Stimulated activated CD4-positive, alpha-beta T cell treated with anti-CD3 and anti-CD28 coated beads, Interleukin-15, amount 100 ng/mL, for 1 hour (primary cell): ENCODE measurements around the gene FCF1.

Source experiments
- DNase-seq, 2 donors: peaks; one replicate each; pipeline ENCODE4 v3.0.0-alpha.2; 2020; ENCODE audit warnings: low read depth in 1 of 2, low spot score in 1 of 2

The FCF1 gene, protein sequence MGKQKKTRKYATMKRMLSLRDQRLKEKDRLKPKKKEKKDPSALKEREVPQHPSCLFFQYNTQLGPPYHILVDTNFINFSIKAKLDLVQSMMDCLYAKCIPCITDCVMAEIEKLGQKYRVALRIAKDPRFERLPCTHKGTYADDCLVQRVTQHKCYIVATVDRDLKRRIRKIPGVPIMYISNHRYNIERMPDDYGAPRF

GRCh38 chr14:74712499-74713394 is at the start of gene FCF1, which contains the start of gene AREL1:
FCF1 (plus strand) TSS chr14:74713144; CDS start chr14:74713198, 54 bp downstream.
AREL1 (minus strand) TSS chr14:74713080; CDS start chr14:74685615, 27,465 bp downstream.
- DNase-seq, result peak; percentile 45 to 54

DNA sequence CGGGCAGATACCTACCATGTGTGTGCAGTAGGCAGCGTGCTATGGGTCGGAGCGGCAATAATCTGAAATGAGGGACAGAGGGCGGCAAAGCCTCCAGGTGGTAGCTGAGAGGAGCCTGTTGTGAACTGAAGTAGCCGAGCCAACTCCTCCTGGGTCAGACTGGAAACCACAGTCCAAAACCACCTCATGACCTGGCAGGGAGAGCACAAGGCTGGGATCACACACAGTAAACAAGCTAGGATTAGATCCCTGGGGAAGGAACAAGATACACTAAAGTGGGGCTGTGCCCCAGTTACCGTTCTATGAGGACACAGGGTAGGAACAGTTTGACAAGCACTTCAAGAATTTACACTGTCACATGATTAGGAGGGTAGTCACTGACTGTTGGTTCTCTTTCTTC is 49.1 kb upstream of the FCF1 start:
- no peak for DNase-seq

GRCh38 chr14:74664717-74665116 is 48.2 kb upstream of the FCF1 start:
- no peak for DNase-seq

DNA sequence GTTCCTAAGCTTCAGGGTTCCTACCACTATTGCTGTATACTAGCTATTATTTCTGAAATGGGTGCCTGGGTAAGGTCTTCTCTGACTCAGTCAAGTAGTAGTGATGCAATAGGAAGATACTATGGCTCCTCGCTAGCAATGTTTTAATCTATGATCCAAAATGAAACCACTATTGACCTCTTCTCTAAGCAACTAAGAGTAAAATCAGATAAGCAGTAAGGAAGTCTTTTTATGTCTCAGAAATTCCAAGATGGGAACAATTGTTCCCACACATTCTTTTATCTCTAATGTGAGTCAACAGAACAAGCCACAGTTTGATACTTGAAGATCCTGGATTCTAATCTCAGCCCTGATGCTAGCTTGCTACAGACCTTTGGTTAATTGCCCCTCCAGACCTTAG is 45.2 kb upstream of the FCF1 start:
- no peak for DNase-seq

GRCh38 chr14:74669256-74669655 is 43.7 kb upstream of the FCF1 start:
- no peak for DNase-seq

DNA sequence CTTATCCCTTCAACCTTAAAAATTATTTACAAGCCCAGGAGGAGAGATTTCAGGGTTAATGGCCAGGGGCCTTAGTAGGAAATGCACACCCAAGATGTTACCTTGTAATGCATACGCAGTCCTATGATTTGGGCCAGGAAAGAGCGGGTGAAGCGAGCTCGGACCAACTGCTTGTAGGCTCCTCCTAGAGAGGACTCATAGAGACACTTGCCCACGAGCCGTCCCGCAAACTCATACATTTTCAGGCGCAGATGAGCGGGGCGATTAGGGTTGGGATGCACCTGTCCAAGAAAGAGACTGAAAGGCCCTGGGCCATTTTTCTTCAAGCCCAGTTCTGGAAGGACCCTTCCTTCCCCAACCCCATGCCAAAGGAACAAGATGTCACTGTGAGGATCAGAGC is 43.1 kb upstream of the FCF1 start:
- DNase-seq, result no peak

- no peak for DNase-seq
Measured at GRCh38 chr14:74670726-74671411, 42.1 kb upstream of the FCF1 start.

GRCh38 chr14:74671789-74672188 is 41.2 kb upstream of the FCF1 start:
- DNase-seq, result no peak

DNA sequence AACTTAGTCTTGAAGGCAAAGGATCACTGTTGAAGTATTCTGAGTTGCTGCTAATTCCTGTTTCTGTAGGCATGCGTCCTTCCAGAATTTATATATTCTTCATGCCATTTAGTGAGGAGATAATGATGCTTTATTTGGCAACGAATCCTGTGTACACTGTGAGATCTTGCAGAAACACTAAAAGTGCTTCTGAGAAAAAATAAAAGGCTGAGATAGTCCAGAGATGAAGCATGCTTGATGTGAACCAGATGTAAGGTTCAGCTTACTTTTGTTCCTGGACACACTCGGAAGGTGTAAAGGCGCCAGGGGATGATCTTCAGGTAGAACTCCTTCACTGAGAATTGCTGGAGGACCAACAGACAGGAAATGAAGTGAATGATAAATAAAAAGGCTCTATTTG is 39.2 kb upstream of the FCF1 start:
- DNase-seq, result no peak

DNA sequence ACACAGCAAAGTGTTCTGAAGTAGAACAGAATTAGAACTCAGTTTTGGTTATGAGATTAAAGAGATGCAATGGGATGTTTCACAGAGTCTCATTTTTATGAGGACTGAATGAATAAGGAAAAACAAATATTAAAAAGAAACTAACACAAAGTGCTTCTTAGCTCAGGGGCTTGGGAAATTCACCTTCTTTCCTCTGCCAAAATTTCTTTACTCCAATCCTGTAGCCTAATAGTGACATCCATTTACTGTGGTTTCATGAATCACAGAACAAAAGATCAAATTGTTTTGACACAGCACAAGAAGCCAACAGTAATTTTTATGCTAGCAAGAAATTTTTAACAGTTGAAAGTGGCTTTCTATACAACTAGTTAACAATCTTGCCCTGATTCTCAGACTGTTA is 37.7 kb upstream of the FCF1 start:
- DNase-seq, result no peak

- DNase-seq, result no peak
Measured at GRCh38 chr14:74682169-74682952, 30.6 kb upstream of the FCF1 start.

GRCh38 chr14:74683406-74683805 is 29.5 kb upstream of the FCF1 start:
- no peak for DNase-seq

- no peak for DNase-seq
Measured at GRCh38 chr14:74684434-74684833, 28.5 kb upstream of the FCF1 start.

DNA sequence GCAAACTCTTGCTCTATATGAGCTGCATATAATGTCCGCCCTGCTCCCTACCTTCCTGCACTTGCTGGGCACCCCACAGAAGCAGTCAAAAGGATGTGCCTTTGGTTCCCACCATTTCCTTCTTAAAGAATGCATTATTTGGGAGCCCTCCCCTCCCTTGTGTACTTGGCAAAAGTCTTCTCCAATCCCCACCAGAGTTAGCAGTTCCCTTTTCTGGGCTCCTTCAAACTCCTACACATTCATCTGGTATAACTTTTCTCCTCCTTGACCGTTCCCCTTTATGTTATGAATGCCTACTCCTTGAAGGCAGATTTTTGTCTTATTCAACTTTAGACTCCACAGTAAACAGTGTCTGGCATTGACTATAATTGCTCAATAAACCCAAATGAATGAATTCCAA is 27.9 kb upstream of the FCF1 start:
- DNase-seq, result no peak

DNA sequence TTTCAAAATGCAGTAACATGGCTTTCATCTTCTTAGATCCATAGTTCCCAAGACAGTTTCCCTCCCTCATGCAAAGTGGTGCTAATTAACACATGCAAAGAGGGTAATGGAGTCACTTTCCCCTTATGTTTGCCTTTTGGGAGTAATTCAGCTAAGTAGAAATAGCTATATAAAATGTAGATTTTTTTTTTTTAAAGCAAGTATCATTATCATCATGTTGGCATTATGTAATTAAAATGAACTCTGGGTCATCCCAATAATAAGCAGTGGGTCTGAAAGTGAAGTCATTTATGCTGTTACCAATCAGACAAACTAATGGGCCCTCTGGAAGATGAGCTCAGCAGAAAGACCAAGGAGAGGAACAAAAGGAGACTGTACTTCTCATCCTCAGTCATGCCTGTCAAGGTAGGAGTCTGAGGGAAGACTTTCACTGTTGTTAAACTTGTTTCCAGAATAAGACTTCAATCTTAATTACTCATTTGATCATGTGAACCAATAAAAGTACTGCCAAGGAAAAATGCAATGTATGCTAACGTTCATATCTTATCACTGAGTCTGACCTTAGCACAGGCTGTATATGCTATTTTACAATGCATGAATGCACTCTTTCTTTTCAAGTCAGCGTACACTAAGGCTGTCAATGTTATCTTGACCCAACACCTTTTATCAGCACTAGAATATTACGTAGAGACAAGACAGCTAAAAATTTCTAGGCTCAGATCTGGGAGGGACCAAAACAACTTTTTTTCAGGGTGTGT is 26.8 kb upstream of the FCF1 start:
- no peak for DNase-seq

GRCh38 chr14:74691456-74691855 is 21.5 kb upstream of the FCF1 start:
- DNase-seq, result no peak

- no peak for DNase-seq
Measured at GRCh38 chr14:74693191-74693590, 19.8 kb upstream of the FCF1 start.

- DNase-seq, result no peak
Measured at GRCh38 chr14:74695406-74695805, 17.5 kb upstream of the FCF1 start.

DNA sequence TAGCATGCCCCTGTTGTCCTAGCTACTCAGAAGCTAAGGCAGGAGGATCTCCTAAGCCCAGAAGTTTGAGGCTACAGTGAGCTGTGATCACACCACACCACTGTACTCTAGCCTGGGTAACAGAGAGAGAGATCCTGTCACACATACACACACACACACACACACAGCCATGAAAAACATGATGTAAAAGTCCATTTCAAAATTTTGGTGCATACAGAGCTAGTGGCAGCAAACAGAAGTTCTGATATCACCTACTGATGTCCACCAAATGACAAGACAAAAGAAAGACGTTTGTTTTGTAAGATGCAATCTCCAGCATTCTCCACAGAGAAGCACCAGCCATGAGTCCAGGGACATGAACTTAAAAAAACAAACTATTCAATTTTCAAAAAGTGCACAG is 15.9 kb upstream of the FCF1 start:
- no peak for DNase-seq

- DNase-seq, result no peak
Measured at GRCh38 chr14:74697543-74697942, 15.4 kb upstream of the FCF1 start.
